ENCODE measurements around the gene DYSF. TPM values are rescaled to one million over a fixed set of nuclear protein-coding genes. Genes with fewer than 3 reads are reported as not detected.

The DYSF gene
- total RNA-seq, 4 donors from 2014 or later, result 2.8 to 14.9 (median 4.0) TPM

DNA sequence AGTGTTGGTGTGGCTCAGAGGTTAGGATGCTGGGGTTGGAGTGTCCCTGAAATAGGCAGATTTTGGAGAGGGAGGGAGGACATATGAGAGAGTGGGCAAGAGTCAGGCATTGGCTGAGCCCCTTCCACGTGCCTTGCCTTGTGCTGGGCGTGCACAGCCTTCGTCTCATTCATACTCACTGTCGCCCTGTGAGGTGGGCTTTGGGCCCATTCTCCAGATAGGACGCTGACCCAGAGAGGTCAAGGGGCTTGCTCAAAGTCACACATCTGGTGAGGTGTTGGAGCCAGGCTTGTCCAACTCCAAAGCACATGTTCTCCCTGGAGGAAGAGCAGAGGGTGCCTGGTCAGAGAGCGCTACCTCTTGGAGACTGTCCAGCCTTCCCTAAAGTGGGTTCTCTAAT is 166.8 kb downstream of the DYSF start:
- H3K27me3 ChIP-seq, result no peaks in the 10 kb centered on the region
- no peak for TF ChIP-seq POLR2A (IDR thresholded peaks at IDR 0.05)
- TF ChIP-seq, protein P1, sequence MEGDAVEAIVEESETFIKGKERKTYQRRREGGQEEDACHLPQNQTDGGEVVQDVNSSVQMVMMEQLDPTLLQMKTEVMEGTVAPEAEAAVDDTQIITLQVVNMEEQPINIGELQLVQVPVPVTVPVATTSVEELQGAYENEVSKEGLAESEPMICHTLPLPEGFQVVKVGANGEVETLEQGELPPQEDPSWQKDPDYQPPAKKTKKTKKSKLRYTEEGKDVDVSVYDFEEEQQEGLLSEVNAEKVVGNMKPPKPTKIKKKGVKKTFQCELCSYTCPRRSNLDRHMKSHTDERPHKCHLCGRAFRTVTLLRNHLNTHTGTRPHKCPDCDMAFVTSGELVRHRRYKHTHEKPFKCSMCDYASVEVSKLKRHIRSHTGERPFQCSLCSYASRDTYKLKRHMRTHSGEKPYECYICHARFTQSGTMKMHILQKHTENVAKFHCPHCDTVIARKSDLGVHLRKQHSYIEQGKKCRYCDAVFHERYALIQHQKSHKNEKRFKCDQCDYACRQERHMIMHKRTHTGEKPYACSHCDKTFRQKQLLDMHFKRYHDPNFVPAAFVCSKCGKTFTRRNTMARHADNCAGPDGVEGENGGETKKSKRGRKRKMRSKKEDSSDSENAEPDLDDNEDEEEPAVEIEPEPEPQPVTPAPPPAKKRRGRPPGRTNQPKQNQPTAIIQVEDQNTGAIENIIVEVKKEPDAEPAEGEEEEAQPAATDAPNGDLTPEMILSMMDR (IDR thresholded peaks at IDR 0.05), result no peak
- no peak for DNase-seq
- no peaks in the 10 kb centered on the region for H3K36me3 ChIP-seq
- H3K4me1 ChIP-seq, result peaks cover 0 to 7% (median 0%) of the 10 kb centered on the region in 4 donors
- H3K4me3 ChIP-seq, result no peak overlapping the region
- H3K27ac ChIP-seq, result no peak overlapping the region
- no peaks in the 10 kb centered on the region for H3K9me3 ChIP-seq

DNA sequence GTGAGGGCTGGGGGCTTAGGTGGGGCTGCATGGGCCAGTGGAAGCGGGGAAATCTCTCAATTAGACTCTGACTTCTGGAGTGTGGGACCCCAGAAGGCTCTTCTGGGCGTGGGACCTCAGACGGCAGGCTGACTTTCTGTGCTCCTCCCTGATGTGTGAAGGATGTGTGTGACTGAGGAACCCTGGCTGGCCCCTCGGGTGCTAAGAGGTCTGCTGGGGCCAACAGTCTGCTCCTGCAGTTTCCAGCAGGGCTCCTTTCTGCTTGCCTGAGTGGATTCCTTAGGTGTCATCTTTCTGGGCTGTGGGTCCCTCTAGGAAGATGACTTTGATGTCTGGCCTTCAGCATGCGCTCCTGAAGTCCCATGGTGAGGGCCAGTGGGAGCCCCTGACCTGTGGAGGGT is 167.5 kb downstream of the DYSF start:
- Histone ChIP-seq H3K4me1 (no peaks in the 10 kb centered on the region), H3K4me3 (no peak overlapping the region), H3K27me3 (no peaks in the 10 kb centered on the region), H3K36me3 (no peaks in the 10 kb centered on the region), H3K9me3 (no peaks in the 10 kb centered on the region), H3K27ac (no peak overlapping the region)
- TF ChIP-seq POLR2A (IDR thresholded peaks at IDR 0.05), result no peak
- TF ChIP-seq, protein P1 (IDR thresholded peaks at IDR 0.05), result no peak
- peak in 1 of 3 donors; percentile 29 for DNase-seq

DNA sequence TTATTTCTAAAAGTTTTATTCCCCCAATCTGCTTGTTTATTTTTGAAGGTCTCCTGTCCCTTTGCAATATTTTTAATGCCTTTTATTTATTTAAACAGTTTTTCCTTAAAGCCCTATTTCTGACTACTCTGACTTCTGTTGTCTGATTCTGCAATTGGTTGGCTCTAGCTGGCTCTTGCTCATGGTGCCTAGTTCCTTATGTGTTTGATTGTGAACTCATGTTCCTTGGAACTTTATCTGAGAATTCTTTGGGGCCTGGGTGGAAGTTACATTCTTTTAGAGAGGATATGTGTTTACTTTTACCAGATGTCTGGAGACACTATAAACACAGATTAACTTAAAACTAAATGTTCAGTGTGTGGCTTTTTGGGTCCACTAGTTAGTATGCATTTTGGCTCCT is 175.9 kb downstream of the DYSF start:
- TF ChIP-seq POLR2A (IDR thresholded peaks at IDR 0.05), result no peak
- TF ChIP-seq, protein P1 (IDR thresholded peaks at IDR 0.05), result no peak
- DNase-seq, result no peak

DNA sequence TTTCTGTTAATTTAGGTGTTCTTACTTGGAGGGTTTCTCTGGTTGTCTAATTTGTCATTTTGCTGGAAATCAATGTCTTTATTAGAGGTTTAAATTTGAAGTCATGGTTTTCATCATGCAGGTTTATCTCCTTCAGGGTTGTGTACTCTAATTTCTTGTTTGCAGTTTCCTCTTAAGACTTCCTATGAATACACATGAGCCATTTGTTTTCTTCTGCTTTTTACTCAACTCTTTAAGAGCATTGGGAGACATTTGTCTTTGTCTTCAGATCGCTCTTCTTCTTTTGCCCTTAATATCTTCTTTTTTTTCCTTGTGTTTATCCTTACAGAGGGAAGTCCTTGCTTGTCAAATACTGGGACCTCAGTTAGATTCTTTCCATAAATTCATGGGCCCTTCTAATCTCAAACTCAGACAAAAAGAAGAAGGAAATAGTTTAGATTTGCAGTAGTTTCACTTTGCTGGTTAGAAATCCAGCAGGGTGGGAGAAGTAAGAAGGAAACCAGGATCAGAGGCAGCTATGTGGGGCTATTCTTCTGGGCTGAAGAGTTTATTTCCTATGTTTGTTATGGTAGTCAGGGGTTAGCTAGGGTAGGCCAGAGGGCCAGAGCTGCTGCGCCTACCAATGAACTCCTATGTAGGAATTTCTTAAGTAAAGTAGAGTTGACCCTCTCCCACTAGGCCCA is 176.6 kb downstream of the DYSF start:
- no peak for DNase-seq
- no peak overlapping the region for H3K4me3 ChIP-seq
- H3K4me1 ChIP-seq, result no peaks in the 10 kb centered on the region
- no peaks in the 10 kb centered on the region for H3K36me3 ChIP-seq
- no peaks in the 10 kb centered on the region for H3K27me3 ChIP-seq
- no peaks in the 10 kb centered on the region for H3K9me3 ChIP-seq
- TF ChIP-seq POLR2A (IDR thresholded peaks at IDR 0.05), result no peak
- TF ChIP-seq, protein P1 (IDR thresholded peaks at IDR 0.05), result no peak
- peak overlapping the region in 2 of 4 donors; percentile 7 to 33 for H3K27ac ChIP-seq

More for the DNA sequence above, 175.9 kb downstream of the DYSF start:
- Histone ChIP-seq H3K4me3 (no peak overlapping the region), H3K9me3 (no peaks in the 10 kb centered on the region), H3K36me3 (no peaks in the 10 kb centered on the region), H3K27me3 (no peaks in the 10 kb centered on the region), H3K4me1 (no peaks in the 10 kb centered on the region), H3K27ac (no peak overlapping the region)

- Histone ChIP-seq H3K27ac (peak overlapping the region in 2 of 4 donors; percentile 7 to 33), H3K4me3 (no peak overlapping the region), H3K36me3 (no peaks in the 10 kb centered on the region), H3K9me3 (no peaks in the 10 kb centered on the region), H3K27me3 (no peaks in the 10 kb centered on the region), H3K4me1 (no peaks in the 10 kb centered on the region)
- DNase-seq, result no peak
- TF ChIP-seq, protein P1 (IDR thresholded peaks at IDR 0.05), result no peak
- TF ChIP-seq POLR2A (IDR thresholded peaks at IDR 0.05), result no peak
Measured at GRCh38 chr2:71630454-71631328, 177.3 kb downstream of the DYSF start.

Measured in Peyer's patch (tissue), 4 donors.